DMS79 treated with DMSO at 0.1 percent for 48 hours (cell line): ENCODE data around the gene CDK5RAP1.
"Not testable (repeated sequence)": the region's sequence is repeated elsewhere in the genome, so short reads cannot be mapped to it uniquely, and the experiment has no call there.

ENCODE experiments used
- DNase-seq: peaks from one replicate; lab custom pipeline; 2025; lab: John Stamatoyannopoulos, UW

The CDK5RAP1 gene

GRCh38 chr20:33419140-33419974 lies 18.0 kb upstream of the CDK5RAP1 start:
- no peak for DNase-seq

- DNase-seq: no peak
These were observed 16.7 kb upstream of the CDK5RAP1 start for GRCh38 chr20:33418033-33418432.

- DNase-seq: no peak
These were observed 14.6 kb upstream of the CDK5RAP1 start for GRCh38 chr20:33415948-33416347.

GRCh38 chr20:33412484-33412838 lies 11.1 kb upstream of the CDK5RAP1 start:
- no peak for DNase-seq

- DNase-seq: no peak
These were observed 10.6 kb upstream of the CDK5RAP1 start for GRCh38 chr20:33411711-33412483.

GRCh38 chr20:33411242-33411641 lies 9.9 kb upstream of the CDK5RAP1 start:
- no peak for DNase-seq

GRCh38 chr20:33410081-33410742 lies 8.9 kb upstream of the CDK5RAP1 start:
- DNase-seq: no peak

GRCh38 chr20:33408716-33409654 lies 7.7 kb upstream of the CDK5RAP1 start:
- DNase-seq: no peak

- no peak for DNase-seq
These were observed 7.0 kb upstream of the CDK5RAP1 start for GRCh38 chr20:33408313-33408712.

- DNase-seq: no peak
These were observed 6.5 kb upstream of the CDK5RAP1 start for GRCh38 chr20:33407796-33408195.

- no peak for DNase-seq
These were observed 5.9 kb upstream of the CDK5RAP1 start for GRCh38 chr20:33407251-33407650.

GRCh38 chr20:33404281-33404680 lies 3.0 kb upstream of the CDK5RAP1 start:
- no peak for DNase-seq

GRCh38 chr20:33401921-33402369 lies 626 bp upstream of the CDK5RAP1 start:
- DNase-seq: peak; percentile 25

GRCh38 chr20:33400812-33401183 lies 521 bp downstream of the CDK5RAP1 start:
- DNase-seq: no peak

- no peak for DNase-seq
These were observed 1.4 kb downstream of the CDK5RAP1 start for GRCh38 chr20:33399924-33400323.

GRCh38 chr20:33394718-33395117 lies 6.6 kb downstream of the CDK5RAP1 start:
- no peak for DNase-seq

- DNase-seq: no peak
These were observed 7.7 kb downstream of the CDK5RAP1 start for GRCh38 chr20:33393609-33394008.

GRCh38 chr20:33391722-33392415 lies 9.4 kb downstream of the CDK5RAP1 start:
- DNase-seq: no peak

- not testable (repeated sequence) for DNase-seq
These were observed 12.0 kb downstream of the CDK5RAP1 start for GRCh38 chr20:33389326-33389725.

GRCh38 chr20:33388268-33388667 lies 13.1 kb downstream of the CDK5RAP1 start:
- no peak for DNase-seq

GRCh38 chr20:33387177-33387576 lies 14.1 kb downstream of the CDK5RAP1 start:
- DNase-seq: no peak
